HG03442 (cell line): ENCODE measurements around the gene NPEPL1.
"Not testable (repeated sequence)": the region's sequence is repeated elsewhere in the genome, so short reads cannot be mapped to it uniquely, and the experiment has no call there.

ENCODE experiments used
- ATAC-seq: cut with Tn5 transposase; IDR thresholded peaks from one replicate; pipeline ENCODE4 v1.9.1; 2021; ENCODE audit warnings: mild to moderate bottlenecking, moderate library complexity; ENCODE audit not compliant: unreplicated experiment

Gene NPEPL1

GRCh38 chr20:58755766-58756449 is 63.3 kb downstream of the NPEPL1 start:
- ATAC-seq: no peak

- ATAC-seq: no peak
Measured at GRCh38 chr20:58756450-58756775, 63.8 kb downstream of the NPEPL1 start.

- not testable (repeated sequence) for ATAC-seq
Measured at GRCh38 chr20:58757647-58758046, 65.0 kb downstream of the NPEPL1 start.

- no peak for ATAC-seq
Measured at GRCh38 chr20:58759947-58760346, 67.3 kb downstream of the NPEPL1 start.

GRCh38 chr20:58760856-58761255 is 68.3 kb downstream of the NPEPL1 start:
- ATAC-seq: no peak

GRCh38 chr20:58762120-58762519 is 69.5 kb downstream of the NPEPL1 start:
- ATAC-seq: no peak

- ATAC-seq: no peak
Measured at GRCh38 chr20:58763076-58763475, 70.5 kb downstream of the NPEPL1 start.
